Measurements from ENCODE around the gene C1R.

Gene C1R

DNA sequence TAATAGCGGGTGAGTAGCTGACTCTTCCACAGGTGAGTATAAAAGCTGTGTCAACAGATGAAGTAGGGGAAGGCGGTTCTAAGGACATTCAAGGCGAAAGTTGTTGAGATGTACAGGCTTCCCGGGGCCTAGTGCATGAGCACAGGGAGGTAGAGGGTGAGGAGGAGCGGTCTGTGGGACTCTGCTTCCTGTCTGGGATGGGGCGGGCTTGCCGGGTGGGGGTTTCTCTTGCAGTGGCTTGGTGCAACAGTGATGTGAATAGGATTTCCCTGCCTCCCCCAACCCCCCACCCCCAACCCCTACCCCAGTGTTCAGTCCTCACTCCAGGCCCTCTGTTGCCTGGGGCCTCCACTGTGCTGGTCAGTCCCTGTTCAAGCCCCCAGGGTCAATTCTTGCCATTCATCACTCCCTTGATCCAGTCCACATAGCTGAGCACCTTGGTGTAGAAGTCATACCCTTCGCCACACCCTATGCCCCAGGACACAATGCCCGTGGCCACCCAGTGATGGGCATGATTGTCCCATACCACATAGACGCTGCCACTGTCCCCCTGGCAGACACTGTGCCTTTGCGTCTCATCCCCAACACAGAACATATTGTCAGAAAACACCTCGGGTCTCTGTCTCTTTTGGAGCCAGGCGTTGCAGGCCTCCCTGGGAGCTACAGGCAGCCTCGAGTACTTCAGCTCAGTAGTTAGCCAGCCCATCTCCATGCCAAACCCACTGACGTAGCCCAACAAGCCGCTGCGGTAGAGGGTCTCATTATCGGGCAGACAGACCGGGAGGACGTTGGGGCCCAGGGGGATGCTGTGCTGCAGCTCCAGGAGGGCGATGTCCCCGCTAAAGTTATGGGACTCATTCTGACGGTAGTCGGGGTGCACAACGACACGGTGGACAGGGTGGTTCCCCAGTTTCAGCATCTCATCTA is 4.0 kb upstream of the C1R start:
- DNase-seq, result no peak

DNA sequence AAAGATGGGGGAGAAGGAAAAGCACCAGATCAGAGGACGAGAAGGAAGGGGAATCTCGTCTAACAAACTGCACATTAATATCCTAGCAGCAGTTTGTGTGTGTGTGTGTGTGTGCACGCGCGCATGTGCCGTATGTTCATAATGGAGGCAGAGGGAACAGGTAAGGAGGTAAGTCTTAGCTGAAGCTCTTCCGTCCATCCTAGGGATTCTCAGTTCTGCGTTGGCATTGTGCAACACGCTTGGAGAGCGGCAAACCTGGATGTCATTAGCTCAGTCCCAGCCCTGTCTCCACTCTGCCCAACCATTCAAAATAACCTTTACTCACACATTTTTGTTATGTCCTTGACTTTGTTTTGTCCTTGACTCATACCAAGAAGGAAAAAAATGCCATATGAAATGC is 1.6 kb upstream of the C1R start:
- DNase-seq, result no peak

GRCh38 chr12:7093486-7093885 is 1.2 kb upstream of the C1R start:
- DNase-seq, result no peak

DNA sequence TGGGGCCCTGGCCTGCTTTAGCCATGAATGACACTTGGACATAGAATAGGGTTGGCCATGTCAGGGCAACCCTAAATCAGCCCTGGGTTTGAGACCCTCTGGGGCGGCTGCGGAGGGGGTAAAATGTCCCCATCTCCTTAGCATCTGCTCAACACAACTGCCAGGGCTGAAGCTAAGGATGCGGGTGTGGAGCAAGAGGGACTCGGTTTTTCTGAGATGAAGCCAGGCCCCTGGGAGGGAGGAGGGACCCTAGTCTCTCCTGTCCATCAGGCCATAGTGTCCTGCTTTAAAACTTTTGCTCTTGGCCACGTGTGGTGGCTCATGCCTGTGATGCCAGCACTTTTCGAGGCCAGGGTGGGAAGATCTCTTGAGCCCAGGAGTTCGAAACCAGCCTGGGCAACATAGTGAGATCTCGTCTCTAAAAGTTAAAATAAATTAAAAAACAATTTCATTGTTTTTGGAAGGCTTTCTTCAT is 778 bp upstream of the C1R start:
- DNase-seq, result no peak

- DNase-seq, result no peak
Measured at GRCh38 chr12:7091660-7092228, 501 bp downstream of the C1R start.

- no peak for DNase-seq
Measured at GRCh38 chr12:7091171-7091570, 1.1 kb downstream of the C1R start.

DNA sequence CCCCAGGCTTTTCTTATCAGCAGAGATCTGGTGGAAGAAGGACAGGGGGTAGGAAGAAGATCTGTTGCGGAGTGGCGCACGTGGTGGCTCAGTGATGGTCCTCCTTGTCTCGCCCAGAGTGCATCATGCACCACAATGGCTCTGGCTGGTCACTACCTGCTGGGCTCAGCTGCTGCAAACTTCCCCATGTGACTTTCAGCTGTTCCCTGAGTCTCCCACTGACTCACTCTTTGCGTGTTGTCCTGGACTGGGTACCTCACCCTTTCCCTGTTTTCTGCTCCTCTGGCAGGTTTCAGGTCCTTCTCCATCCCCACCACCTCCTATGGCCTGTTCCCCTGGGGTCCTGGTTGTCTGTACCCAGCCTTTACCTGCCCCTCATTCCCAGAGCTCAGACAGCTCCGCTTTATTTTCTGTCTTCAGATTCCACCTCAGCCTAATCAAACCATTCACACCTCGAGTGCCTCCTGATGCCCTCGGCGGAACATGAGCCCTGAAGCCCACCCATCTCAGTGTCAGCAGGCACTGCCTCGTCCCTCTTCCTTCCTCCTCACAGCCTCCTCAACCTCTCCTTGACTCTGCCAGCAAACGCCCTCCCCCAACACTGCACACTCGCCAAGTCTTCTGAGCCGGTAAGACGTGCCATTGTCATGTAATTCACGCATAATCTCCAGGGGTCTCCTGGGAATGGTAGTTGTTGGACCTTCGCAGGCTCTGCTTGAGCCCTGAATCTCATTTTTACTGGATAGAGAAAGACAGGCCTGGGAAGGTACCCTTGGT is 1.8 kb downstream of the C1R start:
- no peak for DNase-seq

- DNase-seq, result no peak
Measured at GRCh38 chr12:7089196-7089871, 2.9 kb downstream of the C1R start.

GRCh38 chr12:7083125-7083524 is 9.1 kb downstream of the C1R start:
- DNase-seq, result no peak

- DNase-seq, result no peak
Measured at GRCh38 chr12:7081037-7081436, 11.2 kb downstream of the C1R start.

DNA sequence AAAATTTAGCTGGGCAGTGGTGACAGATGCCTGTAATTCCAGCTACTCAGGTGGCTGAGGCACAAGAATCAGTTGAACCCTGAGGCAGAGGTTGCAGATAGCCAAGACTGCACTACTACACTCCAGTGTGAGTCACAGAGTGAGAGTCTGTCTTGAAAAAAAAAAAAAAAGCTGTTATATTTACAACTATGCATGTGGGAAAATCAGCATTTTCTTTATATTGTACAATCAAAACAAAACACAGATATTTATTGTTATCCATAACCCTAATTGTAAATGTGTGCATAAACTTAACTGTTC is 12.5 kb downstream of the C1R start:
- no peak for DNase-seq

GRCh38 chr12:7078163-7078562 is 14.1 kb downstream of the C1R start:
- no peak for DNase-seq

- no peak for DNase-seq
Measured at GRCh38 chr12:7076493-7076892, 15.8 kb downstream of the C1R start.

DNA sequence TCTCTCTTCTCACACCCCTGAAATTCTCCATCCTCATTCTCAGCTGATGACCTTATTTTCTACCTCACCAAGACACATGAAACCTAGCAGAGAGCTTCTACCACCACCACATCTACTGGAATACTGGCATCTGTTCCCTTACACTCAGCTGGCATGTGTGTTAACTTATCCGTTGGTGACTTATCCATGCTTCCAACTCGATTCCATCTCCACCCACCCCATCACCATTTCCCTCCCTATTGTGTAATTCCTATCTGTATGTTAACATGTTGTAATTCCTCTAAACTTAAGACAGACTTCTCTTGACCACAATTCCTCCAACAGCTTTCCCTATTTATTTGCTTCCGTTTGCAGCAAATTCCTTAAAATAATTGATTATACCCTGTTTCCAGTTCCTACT is 16.3 kb downstream of the C1R start:
- DNase-seq, result no peak

- DNase-seq, result no peak
Measured at GRCh38 chr12:7075518-7075917, 16.7 kb downstream of the C1R start.

DNA sequence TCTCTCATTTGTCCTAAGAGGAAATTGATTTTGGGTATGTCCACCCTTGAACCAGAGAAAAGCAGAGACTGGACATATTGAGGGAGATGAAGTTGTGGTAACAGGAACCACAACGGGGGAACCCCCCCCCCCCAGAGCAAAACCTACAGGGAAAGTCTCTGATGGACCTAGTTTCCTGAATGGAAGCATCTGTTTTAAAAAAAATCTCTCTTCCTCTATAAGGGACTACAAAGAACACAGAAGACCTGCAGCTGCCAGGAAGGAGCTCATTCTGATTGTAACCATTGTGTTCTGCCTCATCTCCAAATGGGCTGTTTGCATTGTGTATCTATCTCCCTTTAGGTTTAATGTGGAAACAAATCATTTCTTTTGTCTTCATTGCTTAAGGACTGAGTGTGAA is 18.3 kb downstream of the C1R start:
- no peak for DNase-seq

- no peak for DNase-seq
Measured at GRCh38 chr12:7072554-7072953, 19.7 kb downstream of the C1R start.

GRCh38 chr12:7072035-7072434 is 20.2 kb downstream of the C1R start:
- no peak for DNase-seq

DNA sequence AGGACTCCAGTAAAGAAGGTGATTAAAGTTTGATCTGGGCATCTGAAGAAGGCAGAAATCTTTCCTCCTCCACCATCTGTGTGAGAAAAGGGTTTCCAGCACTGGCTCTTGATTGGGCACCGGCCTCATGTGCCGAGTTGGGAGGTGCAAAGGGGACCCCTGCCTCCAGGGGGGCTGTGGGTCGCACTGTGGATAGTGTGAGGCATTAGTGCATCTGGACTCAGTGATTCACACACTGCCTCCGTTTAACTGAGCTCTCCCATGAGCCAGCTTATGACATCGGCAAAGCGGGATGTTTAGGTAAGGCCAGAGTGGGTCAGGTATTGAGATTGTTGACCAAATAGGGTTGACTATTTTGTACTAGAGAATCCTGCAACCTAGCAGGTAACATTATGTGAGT is 22.9 kb downstream of the C1R start:
- DNase-seq, result no peak

DNA sequence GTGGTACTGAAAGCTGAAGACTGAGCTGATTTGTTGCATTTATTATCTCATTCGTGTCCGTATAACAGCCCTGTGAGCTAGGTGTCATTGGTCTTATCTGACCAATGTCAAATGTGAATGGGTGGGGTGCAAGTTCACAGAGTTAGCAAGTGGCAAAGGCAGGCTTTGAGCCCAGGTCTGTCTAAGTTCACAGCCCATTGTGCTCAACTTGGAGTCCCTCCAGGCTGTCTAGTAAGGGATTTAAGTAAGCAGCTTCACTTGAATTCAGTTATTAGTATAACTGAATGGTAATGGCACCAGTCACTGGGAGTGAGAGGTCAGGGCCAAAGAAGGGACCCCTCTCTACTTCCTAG is 23.3 kb downstream of the C1R start:
- DNase-seq, result no peak

DNA sequence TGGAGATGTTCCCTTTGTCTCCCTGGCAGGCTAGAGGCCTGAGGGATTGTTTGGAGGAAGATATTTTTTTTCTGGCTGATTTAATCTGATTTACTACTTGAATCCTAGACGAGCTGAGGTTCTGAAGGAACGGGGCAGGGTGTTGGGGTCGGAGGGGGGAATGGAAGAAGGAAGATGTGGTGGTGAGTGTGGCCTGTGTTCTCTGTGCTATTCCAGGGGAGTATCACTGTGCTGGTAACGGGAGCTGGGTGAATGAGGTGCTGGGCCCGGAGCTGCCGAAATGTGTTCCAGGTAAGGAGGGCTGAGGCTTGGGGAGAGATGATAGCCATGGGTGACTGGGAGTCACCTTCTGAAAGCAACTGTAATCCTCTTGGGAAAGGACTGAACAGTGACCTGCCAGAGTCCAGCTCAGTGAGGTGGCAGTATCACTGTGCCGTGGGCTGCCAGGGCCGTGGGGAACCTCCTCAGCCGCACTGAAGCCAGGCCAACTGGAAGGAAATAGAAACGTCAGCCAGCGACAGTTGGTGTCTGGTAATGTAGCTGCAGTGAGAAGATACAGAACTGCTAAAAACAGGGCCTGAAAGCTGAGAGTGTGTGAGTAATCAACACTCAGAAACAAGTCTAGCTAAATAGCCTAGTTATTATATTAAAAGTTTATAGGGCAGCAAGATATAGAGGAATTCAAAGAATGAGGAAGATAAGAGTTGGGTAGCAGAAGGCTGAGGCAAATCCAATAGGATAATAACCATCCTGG is 23.8 kb downstream of the C1R start:
- DNase-seq, result no peak

DNA sequence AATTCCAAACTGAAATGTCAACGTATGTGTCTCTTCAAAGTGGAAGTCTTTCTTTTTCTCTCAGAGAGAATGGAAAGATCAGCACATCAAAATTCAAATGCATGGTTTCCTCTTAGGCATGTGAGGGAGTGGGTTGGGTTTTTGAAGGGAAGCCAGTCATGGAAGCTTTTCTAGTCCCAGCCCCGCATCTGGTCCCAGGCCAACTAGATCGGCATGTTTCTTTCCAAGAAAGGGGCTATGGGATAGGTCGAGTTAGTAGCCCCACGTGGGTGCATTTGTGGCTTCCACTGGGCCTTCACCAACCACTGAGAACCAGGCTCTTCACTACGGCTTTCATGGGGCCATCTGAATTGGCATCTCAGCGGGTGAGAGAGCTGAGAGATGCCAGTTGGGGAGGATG is 25.1 kb downstream of the C1R start:
- no peak for DNase-seq

DNA sequence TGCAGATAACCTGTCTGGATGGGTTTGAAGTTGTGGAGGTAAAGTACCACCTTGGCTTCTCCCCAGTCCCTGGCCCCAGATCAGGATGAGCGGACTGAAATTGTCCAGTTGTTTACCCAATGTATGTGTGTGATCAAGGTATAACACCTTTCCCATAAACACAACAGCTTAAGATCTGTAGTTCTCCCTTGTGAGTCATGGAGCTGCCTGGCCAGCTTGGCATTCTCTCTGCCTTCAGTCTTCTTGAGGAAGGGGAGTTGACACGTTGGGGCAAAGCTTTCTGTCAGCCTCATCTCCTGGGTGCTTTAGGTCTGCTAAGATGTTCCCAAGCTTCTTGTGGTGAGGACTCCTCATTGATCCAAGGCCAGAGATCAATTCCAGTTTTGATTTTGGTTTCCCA is 25.6 kb downstream of the C1R start:
- DNase-seq, result no peak

Measured in activated CD4-positive, alpha-beta T cell treated with anti-CD3 and anti-CD28 coated beads for 4 hours (primary cell).